Measurements from ENCODE around the gene CD22. TPM values are rescaled to one million over a fixed set of nuclear protein-coding genes. Genes with fewer than 3 reads are reported as not detected.
A peak's percentile ranks its signal among the peaks of the same experiment; 100 is the strongest.

CD22 gene
- total and polyA plus RNA-seq, 8 donors: 2.0 to 5.7 (median 4.0) TPM; not detected in 3

- intact Hi-C loops (cut with DNase I; ENCODE audit: low total_unique reads): no loop called here
- no peaks in the 10 kb centered on the region for H3K27me3 ChIP-seq
- TF ChIP-seq POLR2AphosphoS5 (IDR thresholded peaks at IDR 0.05) (no peak), EP300 (IDR thresholded peaks at IDR 0.05) (no peak), POLR2A (IDR thresholded peaks at IDR 0.05) (no peak), CTCF (IDR thresholded peaks at IDR 0.05) (no peak)
- no peaks in the 10 kb centered on the region for H3K36me3 ChIP-seq
- H3K9me3 ChIP-seq: no peaks in the 10 kb centered on the region
- peak in 1 of 2 donors; percentile 13 for DNase-seq
- WGBS, 5 donors: 91 to 97% (median 95%) methylated on average over 4 of the region's 4 CpGs; no CpG with 5 or more reads in 1 of the 5 donors
- no peak overlapping the region for H3K4me3 ChIP-seq
- peaks cover 0 to 3% (median 0%) of the 10 kb centered on the region in 4 donors for H3K4me1 ChIP-seq
- H3K27ac ChIP-seq: no peak overlapping the region
Observed at GRCh38 chr19:35365303-35365702, 36.3 kb downstream of the CD22 start.

GRCh38 chr19:35368378-35368777 is 39.4 kb downstream of the CD22 start:
- TF ChIP-seq CTCF (IDR thresholded peaks at IDR 0.05): no peak
- no peak for TF ChIP-seq POLR2A (IDR thresholded peaks at IDR 0.05)
- no peak for TF ChIP-seq EP300 (IDR thresholded peaks at IDR 0.05)
- TF ChIP-seq POLR2AphosphoS5 (IDR thresholded peaks at IDR 0.05): no peak
- no peak for DNase-seq
- no peaks in the 10 kb centered on the region for H3K27me3 ChIP-seq
- intact Hi-C loops (cut with DNase I; ENCODE audit: low total_unique reads): no loop called here
- H3K4me1 ChIP-seq: no peaks in the 10 kb centered on the region
- no peaks in the 10 kb centered on the region for H3K36me3 ChIP-seq
- WGBS, 5 donors: 45 to 70% (median 58%) methylated on average over 1 of the region's 1 CpG; no CpG with 5 or more reads in 1 of the 5 donors
- no peak overlapping the region for H3K4me3 ChIP-seq
- no peak overlapping the region for H3K27ac ChIP-seq
- H3K9me3 ChIP-seq: no peaks in the 10 kb centered on the region

- no peak for TF ChIP-seq POLR2A (IDR thresholded peaks at IDR 0.05)
- TF ChIP-seq EP300 (IDR thresholded peaks at IDR 0.05): no peak
- no peak for TF ChIP-seq POLR2AphosphoS5 (IDR thresholded peaks at IDR 0.05)
- TF ChIP-seq CTCF (IDR thresholded peaks at IDR 0.05): no peak
- no peaks in the 10 kb centered on the region for H3K4me1 ChIP-seq
- H3K4me3 ChIP-seq: no peak overlapping the region
- no peaks in the 10 kb centered on the region for H3K9me3 ChIP-seq
- H3K27me3 ChIP-seq: no peaks in the 10 kb centered on the region
- no peak for DNase-seq
- intact Hi-C loops (cut with DNase I; ENCODE audit: low total_unique reads): no loop called here
- no peak overlapping the region for H3K27ac ChIP-seq
- no peaks in the 10 kb centered on the region for H3K36me3 ChIP-seq
Observed at GRCh38 chr19:35369522-35369921, 40.5 kb downstream of the CD22 start.

- intact Hi-C loops (cut with DNase I; ENCODE audit: low total_unique reads): no loop called here
- 64 to 89% (median 83%) methylated on average over 7 to 8 of the region's 8 CpGs; no CpG with 5 or more reads in 1 of the 5 donors for WGBS, 5 donors
- Histone ChIP-seq H3K27me3 (no peaks in the 10 kb centered on the region), H3K9me3 (no peaks in the 10 kb centered on the region), H3K36me3 (no peaks in the 10 kb centered on the region), H3K27ac (no peak within 1 kb of the TSS), H3K4me1 (no peaks in the 10 kb centered on the region), H3K4me3 (no peak within 1 kb of the TSS)
- DNase-seq: no peak
- no peak for TF ChIP-seq POLR2A (IDR thresholded peaks at IDR 0.05)
- no peak for TF ChIP-seq POLR2AphosphoS5 (IDR thresholded peaks at IDR 0.05)
- no peak for TF ChIP-seq CTCF (IDR thresholded peaks at IDR 0.05)
- no peak for TF ChIP-seq EP300 (IDR thresholded peaks at IDR 0.05)
Observed at GRCh38 chr19:35370722-35371121, 41.7 kb downstream of the CD22 start, which contains the start of gene GPR42. Gene GPR42 (plus strand): TSS chr19:35371068. CDS start chr19:35371360, 292 bp downstream.
